ENCODE data around the gene CEACAM8. TPM values are rescaled to one million over a fixed set of nuclear protein-coding genes. Genes with fewer than 3 reads are reported as not detected.

The CEACAM8 gene
- not detected in 5 replicates for total RNA-seq (2022; extraction: Qiagen RNA extraction)

GRCh38 chr19:42594617-42595489, at the start of gene CEACAM8:
Gene CEACAM8, minus strand, starts transcription at chr19:42594924. Its CDS starts 96 bp downstream, at chr19:42594828.

Other genes with a start within 250 kb of the CEACAM8 start
- gene CNFN, start 204.6 kb downstream of the CEACAM8 start, total RNA-seq (2022; extraction: Qiagen RNA extraction): 43.6 to 57.0 TPM (median 49.3 TPM) in 5 replicates
- 1.3 to 2.3 TPM (median 1.7 TPM) in 5 replicates for gene LIPE, start 167.5 kb downstream of the CEACAM8 start, total RNA-seq (2022; extraction: Qiagen RNA extraction)
- gene CXCL17, start 152.0 kb downstream of the CEACAM8 start, total RNA-seq (2022; extraction: Qiagen RNA extraction): 0.19 TPM in 1 of 5 replicates, not detected in the others
- 2.0 to 3.8 TPM (median 2.1 TPM) in 5 replicates for gene CEACAM1, start 66.4 kb downstream of the CEACAM8 start, total RNA-seq (2022; extraction: Qiagen RNA extraction)
- 0.07 to 0.18 TPM (median 0.14 TPM) in 3 of 5 replicates, not detected in the others for gene PSG3, start 145.6 kb upstream of the CEACAM8 start, total RNA-seq (2022; extraction: Qiagen RNA extraction)
- 0.14 to 0.28 TPM (median 0.18 TPM) in 4 of 5 replicates, not detected in the other for gene PSG8, start 170.8 kb upstream of the CEACAM8 start, total RNA-seq (2022; extraction: Qiagen RNA extraction)